SKM-1 treated with dmso at 0.1 percent for 144 hours (cell line): ENCODE measurements around the gene SNRPD3.

ENCODE experiments used
- DNase-seq: peaks from one replicate; lab custom pipeline; 2025; ENCODE audit not compliant: unreplicated experiment; lab: John Stamatoyannopoulos, UW

Gene SNRPD3

DNA sequence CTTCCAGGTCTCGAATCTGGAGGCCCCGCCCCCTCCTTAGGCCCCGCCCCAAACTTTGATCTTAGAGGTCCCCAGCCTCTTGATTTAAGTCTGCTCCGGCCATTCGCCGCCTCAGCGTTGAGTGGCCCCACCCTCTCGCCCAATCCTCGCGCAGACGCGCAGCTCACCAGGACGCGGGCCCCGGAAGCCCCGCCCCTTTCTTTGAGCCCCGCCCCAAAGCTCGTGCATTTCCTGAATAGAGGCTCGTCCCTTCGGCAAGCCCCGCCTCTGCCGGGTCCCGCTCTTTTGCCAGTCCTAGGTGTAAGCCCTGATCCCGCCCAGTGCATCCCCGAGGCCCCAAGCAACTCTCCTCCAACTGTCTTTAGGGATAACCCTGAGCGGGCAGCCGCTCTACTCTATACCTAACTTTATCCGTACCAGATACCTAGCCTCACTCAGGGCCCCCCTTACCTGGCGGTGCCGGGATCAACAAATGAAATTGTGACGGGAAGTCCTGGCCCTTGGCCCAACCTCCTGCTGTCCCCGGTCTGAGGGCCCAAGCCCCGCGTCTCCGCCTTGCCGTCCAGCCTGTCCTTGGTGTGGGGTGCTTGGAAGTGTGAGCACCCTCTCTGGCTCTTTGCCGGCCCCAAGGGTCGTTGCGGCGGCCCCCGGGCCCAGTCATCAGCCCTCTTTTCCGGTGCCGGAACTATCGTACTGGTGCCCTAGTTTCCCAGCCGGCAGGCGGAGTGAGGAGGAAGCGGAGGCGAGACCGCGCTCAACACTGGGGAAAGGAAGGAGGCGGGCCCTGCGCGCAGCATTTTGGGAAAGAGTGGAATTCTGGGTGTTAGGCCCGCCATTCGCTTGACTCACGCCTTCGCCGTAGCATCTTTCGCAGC is at the start of gene SNRPD3:
Gene SNRPD3 (plus strand): TSS at position 835 of the 875 bp plus-strand sequence. CDS start 1,676 bp downstream, outside the sequence.
- DNase-seq, result peak; percentile 96

GRCh38 chr22:24506802-24507438 is 48.9 kb upstream of the SNRPD3 start:
- no peak for DNase-seq

DNA sequence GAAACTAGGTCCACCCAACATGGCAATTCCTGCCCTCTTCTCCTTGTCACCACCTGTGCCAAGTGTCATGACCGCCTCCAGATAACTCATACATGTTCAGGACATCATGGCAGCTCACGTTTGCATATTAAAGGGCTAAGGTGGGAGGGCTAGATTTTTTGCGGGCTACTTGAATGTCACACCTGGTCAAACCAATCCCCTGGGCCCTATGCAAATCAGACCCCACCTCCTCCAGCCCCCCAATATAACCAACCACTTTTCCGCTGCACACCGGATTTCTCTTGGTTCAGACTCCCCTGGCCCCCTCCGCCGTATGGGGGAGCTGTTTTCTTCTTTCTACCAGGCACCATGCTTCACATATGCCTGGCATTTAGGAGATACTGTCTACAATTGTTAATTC is 48.1 kb upstream of the SNRPD3 start:
- no peak for DNase-seq

- peak; percentile 95 for DNase-seq
These were observed 44.9 kb upstream of the SNRPD3 start for GRCh38 chr22:24510637-24511625.

DNA sequence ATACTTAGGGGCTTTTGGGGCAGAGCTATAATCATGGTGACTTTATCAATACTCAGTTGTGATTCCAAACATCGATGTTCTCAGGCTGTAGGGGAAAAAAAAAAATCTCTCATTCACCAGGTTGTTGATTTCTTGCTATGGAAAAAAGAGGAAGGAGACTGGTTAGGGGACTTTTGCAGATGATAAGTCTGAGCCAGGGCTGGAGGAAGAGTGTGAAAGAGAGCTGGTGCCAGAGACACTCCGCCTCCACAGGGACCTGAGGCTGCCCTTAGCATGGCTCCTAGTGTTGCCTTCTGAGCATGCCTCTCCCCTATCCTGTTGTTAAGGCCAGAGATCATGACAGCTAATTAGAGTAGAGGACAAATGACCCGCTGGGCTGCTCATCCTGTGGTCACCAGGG is 43.8 kb upstream of the SNRPD3 start:
- peak; percentile 79 for DNase-seq

DNA sequence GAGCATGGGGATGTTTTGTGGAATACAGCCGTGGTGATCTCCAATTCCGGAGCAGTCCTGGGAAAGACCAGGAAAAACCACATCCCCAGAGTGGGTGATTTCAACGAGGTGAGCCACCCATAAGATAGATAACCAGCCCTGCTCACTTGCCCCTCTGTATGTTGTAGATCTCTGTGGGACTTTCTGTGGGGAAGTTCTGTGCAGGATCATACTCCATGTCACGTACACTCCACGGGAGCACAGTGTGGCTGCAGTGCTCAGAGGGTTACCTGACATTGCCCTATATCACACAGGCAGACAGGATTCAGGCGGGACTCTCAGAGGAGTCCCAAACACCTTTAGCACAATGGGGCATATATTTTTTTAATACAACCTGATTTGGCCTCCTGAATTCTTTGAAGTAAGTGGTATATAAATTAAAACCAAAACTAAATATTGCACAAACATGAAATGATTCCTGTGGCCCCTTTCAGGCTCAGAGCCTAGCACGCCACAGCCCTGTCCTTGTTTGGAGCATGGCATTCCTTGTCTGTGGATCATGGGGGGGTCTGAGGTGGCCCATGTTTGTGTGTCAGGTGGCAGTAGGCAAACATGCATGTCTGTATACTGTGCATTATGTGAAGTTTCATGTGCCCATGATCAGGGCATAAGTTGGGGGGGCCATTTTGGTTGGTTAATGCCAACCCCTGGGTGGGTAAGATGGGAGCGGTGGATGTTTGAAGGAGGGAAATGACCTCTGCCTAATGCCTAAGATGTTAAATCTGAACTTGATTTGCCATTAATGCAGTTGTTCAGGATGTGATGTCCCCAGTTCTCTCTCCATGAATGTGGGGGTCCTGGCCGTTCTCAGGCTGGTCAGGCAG is 42.2 kb upstream of the SNRPD3 start:
- DNase-seq, result no peak

DNA sequence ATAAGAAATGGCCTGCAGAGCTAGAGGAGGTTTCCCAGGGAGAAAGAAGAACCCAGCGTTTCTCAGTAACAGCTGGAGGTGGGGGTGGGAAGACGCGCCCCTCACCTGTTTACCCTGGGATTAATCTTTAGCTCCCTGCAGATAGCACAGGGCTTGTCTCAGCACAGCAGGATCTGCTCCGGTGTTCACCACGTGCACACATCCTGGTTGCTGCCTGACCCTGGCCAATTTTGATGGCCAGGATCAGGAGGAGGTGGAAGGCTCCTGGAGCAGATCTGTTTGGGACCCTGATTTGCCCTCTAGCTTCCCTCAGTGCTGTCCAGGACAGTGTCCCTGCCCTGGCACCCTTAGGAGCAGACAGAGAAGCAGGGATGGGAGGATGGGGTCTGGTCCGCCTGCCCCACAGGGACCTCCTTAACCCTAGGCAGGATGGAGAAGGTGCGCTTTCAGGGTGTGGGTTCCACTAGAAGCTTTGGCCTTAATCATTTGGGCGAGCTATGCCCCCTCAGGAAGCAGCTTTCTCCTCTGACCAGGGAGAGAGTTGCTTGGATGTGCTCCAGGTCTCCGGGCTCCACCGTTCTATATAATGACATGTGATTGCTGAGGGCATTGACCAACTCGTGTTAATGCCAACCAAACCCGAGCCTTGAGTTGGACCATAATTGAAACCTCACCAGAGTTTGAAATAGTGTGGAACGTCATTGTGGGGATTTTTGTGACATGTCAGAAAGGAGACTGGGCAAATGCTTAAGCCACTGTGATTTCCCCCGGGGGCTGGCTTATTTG is 41.4 kb upstream of the SNRPD3 start:
- no peak for DNase-seq

GRCh38 chr22:24515027-24515338 is 40.8 kb upstream of the SNRPD3 start:
- DNase-seq, result no peak

DNA sequence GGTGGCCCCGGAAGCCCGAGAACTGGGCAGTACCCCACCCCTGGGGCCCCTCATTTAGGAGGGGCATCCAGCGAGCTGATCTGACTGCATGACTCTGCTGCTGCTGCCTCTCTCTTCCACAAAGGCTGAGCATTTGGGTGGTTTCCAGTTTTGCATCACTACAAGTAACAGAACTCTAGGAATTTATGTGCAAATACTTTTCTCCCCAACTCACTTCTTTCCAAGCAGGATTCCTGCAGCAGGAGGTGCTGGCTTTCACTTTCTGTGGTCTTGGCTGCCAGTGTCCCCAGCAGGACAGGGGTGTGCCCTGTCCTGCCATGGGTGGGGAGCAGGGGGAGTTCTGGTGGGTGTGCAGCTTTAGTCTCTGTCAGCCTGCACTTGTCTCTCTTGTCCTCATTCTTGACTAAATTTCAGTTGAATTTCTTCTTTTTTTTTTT is 39.5 kb upstream of the SNRPD3 start:
- no peak for DNase-seq

GRCh38 chr22:24517446-24517845 is 38.4 kb upstream of the SNRPD3 start:
- DNase-seq, result no peak

DNA sequence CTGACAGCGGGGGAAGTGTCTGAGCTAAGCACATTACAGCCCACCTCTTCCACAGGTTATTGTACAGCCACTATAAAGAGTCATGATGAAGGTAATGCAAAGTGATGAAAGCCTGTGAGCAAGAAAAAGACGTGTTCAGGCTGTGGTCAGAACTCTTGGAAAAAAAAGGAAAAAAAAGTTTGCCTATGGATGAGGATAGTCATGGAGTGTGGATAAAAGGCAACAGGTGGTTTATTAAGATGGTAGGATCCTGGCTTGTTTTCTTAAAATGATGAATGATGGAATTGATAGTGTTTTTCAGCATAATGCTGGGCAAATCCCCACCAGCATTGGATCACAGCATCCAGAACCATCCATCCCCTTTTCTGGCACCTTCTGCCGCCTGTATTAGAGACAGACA is 37.6 kb upstream of the SNRPD3 start:
- DNase-seq, result no peak

- DNase-seq, result no peak
These were observed 36.9 kb upstream of the SNRPD3 start for GRCh38 chr22:24518771-24519485.

DNA sequence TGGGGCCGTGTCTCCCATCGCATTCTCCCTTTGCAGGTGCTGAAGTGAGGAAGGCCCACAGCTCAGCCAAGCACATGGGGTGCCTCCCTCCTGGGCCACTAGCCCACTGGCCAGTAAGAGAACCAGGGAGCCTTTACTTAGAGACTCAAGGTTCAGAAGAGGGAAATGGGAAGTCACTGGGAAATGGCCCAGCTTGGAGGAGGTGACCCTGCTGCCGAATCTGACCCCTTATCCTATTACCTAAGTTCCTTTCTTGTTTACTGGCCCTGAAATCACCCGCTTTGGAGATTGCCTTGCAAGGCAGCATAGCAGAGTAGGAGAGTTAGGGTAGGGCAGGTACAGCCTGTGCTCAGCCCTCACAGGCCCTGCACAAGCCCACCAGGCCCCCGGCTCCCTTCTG is 36.3 kb upstream of the SNRPD3 start:
- peak; percentile 10 for DNase-seq

DNA sequence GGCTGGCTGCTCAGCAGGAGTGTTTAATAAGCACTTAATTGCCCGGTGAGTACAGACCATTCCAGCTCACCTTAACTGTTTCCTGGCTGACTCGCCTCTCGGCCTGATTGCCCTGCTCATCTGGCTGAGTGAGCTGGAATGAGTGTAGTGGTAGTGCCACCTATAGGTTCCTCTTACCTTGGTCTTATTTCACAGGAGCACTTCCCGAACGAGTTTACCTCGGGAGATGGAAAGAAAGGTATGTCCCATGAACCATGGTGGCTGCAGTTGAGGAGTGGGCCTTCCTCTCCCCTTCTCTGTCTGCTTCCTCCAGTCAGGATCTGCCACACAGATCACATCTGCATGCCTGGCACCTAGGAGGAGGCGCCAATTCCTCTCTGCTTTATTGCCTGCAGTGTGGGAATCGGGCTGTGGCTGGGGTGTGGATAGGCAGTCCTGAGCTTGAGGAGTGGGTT is 34.0 kb upstream of the SNRPD3 start:
- DNase-seq, result peak; percentile 66

DNA sequence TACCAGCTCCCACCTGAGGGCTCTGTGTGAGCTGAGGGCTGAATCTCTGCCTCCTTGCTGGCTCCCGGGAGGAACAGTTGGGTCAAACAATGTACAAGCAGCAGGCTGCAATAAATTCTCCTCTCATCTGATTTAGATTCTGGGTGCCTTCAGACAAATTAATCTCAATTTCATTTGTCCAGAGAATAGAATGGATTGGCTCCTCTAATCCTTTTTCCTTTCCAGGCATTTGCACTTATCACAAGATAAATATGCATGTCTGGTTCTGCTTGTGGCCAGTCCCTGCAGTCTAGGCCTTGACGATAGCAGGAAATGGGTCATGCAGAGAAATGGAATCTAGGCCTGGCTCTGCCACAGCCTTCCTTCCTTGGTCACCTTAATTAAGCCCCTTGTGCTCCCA is 31.9 kb upstream of the SNRPD3 start:
- DNase-seq, result no peak

- DNase-seq, result peak; percentile 81
These were observed 30.3 kb upstream of the SNRPD3 start for GRCh38 chr22:24525416-24526037.

DNA sequence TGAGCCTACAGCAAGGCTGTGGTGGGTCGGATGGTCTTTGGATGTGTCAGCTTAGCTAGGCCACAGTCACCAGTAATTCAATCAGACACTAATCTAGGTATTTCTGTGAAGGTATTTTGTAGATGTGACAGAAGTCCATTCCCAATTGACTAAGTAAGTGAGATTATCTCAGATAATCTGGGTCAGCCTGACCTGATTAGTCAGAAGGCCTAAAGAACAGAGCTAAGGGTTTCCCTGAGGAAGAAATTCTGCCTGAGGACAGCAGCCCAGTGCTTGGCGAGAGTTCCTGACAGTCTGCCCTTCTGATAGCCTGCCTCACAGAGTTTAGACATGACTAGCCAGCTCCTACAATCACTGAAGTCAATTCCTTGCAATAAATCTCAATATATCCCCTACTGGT is 29.6 kb upstream of the SNRPD3 start:
- no peak for DNase-seq

DNA sequence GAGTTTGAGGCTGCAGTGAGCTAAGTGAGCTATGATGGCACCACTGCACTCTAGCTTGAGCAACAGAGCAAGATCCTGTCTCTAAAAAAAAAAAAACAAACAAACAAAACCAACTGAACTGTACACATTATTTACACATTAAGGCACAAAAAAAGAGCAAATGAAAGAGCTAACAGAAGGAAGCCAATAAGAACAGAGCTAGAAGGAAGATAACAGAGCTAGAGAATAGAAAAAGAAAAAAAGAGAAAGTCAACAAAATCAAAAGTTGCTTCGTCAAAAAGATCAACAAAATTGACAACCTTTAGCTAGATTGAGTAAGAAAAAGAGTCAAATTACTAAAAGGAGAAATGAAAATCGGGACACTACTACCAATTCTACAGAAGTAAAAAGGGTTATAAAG is 25.9 kb upstream of the SNRPD3 start:
- no peak for DNase-seq
